Measurements from ENCODE around the gene TRAF5.
A peak's percentile ranks its signal among the peaks of the same experiment; 100 is the strongest.
"Not testable (repeated sequence)": the region's sequence is repeated elsewhere in the genome, so short reads cannot be mapped to it uniquely, and the experiment has no call there.

Gene TRAF5

GRCh38 chr1:211386921-211387320 is 60.3 kb downstream of the TRAF5 start:
- Mint-ChIP-seq H3K27ac (no peak overlapping the region), H3K9me3 (no peaks in the 10 kb centered on the region), H3K27me3 (ENCODE audit: low read depth) (no peaks in the 10 kb centered on the region), H3K4me3 (no peak overlapping the region), H3K36me3 (ENCODE audit: low read depth) (peaks cover 7% of the 10 kb centered on the region), H3K4me1 (ENCODE audit: low read depth) (peaks cover 14% of the 10 kb centered on the region)
- no peak for DNase-seq (ENCODE audit: low spot score)

GRCh38 chr1:211390829-211391228 is 64.2 kb downstream of the TRAF5 start:
- not testable (repeated sequence) for H3K4me1 Mint-ChIP-seq (ENCODE audit: low read depth)

GRCh38 chr1:211393203-211393602 is 66.6 kb downstream of the TRAF5 start:
- H3K27ac Mint-ChIP-seq, result no peak overlapping the region
- peaks cover 11% of the 10 kb centered on the region for H3K36me3 Mint-ChIP-seq (ENCODE audit: low read depth)
- no peak for DNase-seq (ENCODE audit: low spot score)
- no peak overlapping the region for H3K4me3 Mint-ChIP-seq
- no peaks in the 10 kb centered on the region for H3K27me3 Mint-ChIP-seq (ENCODE audit: low read depth)
- no peaks in the 10 kb centered on the region for H3K4me1 Mint-ChIP-seq (ENCODE audit: low read depth)
- H3K9me3 Mint-ChIP-seq, result no peaks in the 10 kb centered on the region

More at GRCh38 chr1:211390829-211391228, 64.2 kb downstream of the TRAF5 start:
- H3K27me3 Mint-ChIP-seq (ENCODE audit: low read depth); H3K9me3 Mint-ChIP-seq; H3K4me3 Mint-ChIP-seq; DNase-seq (ENCODE audit: low spot score); H3K27ac Mint-ChIP-seq; H3K36me3 Mint-ChIP-seq (ENCODE audit: low read depth): not testable (repeated sequence)

GRCh38 chr1:211398266-211398930 is 71.8 kb downstream of the TRAF5 start:
- not testable (repeated sequence) for H3K4me3 Mint-ChIP-seq; H3K27ac Mint-ChIP-seq; H3K9me3 Mint-ChIP-seq; DNase-seq (ENCODE audit: low spot score); H3K4me1 Mint-ChIP-seq (ENCODE audit: low read depth); H3K27me3 Mint-ChIP-seq (ENCODE audit: low read depth)
- peaks cover 26% of the 10 kb centered on the region for H3K36me3 Mint-ChIP-seq (ENCODE audit: low read depth)

- H3K36me3 Mint-ChIP-seq (ENCODE audit: low read depth), result peaks cover 31% of the 10 kb centered on the region
- DNase-seq (ENCODE audit: low spot score); H3K4me3 Mint-ChIP-seq; H3K27ac Mint-ChIP-seq; H3K4me1 Mint-ChIP-seq (ENCODE audit: low read depth); H3K27me3 Mint-ChIP-seq (ENCODE audit: low read depth); H3K9me3 Mint-ChIP-seq: not testable (repeated sequence)
Measured at GRCh38 chr1:211399851-211400393, 73.3 kb downstream of the TRAF5 start.

- not testable (repeated sequence) for DNase-seq (ENCODE audit: low spot score); H3K27me3 Mint-ChIP-seq (ENCODE audit: low read depth); H3K4me3 Mint-ChIP-seq; H3K27ac Mint-ChIP-seq; H3K4me1 Mint-ChIP-seq (ENCODE audit: low read depth)
- H3K36me3 Mint-ChIP-seq (ENCODE audit: low read depth), result peaks cover 41% of the 10 kb centered on the region
- peaks cover 21% of the 10 kb centered on the region for H3K9me3 Mint-ChIP-seq
Measured at GRCh38 chr1:211401751-211402150, 75.1 kb downstream of the TRAF5 start.

GRCh38 chr1:211406086-211406485 is 79.5 kb downstream of the TRAF5 start:
- not testable (repeated sequence) for H3K4me3 Mint-ChIP-seq; H3K27me3 Mint-ChIP-seq (ENCODE audit: low read depth); H3K27ac Mint-ChIP-seq; H3K4me1 Mint-ChIP-seq (ENCODE audit: low read depth); DNase-seq (ENCODE audit: low spot score)
- peaks cover 36% of the 10 kb centered on the region for H3K9me3 Mint-ChIP-seq
- peaks cover 48% of the 10 kb centered on the region for H3K36me3 Mint-ChIP-seq (ENCODE audit: low read depth)

- H3K36me3 Mint-ChIP-seq (ENCODE audit: low read depth), result peaks cover 41% of the 10 kb centered on the region
- H3K4me1 Mint-ChIP-seq (ENCODE audit: low read depth); H3K27me3 Mint-ChIP-seq (ENCODE audit: low read depth); DNase-seq (ENCODE audit: low spot score); H3K4me3 Mint-ChIP-seq: not testable (repeated sequence)
- peak overlapping the region; percentile 49 for H3K27ac Mint-ChIP-seq
- peaks cover 35% of the 10 kb centered on the region for H3K9me3 Mint-ChIP-seq
Measured at GRCh38 chr1:211407749-211408148, 81.1 kb downstream of the TRAF5 start.

GRCh38 chr1:211411639-211412038 is 85.0 kb downstream of the TRAF5 start:
- peaks cover 16% of the 10 kb centered on the region for H3K36me3 Mint-ChIP-seq (ENCODE audit: low read depth)
- no peak overlapping the region for H3K27ac Mint-ChIP-seq
- peaks cover 15% of the 10 kb centered on the region for H3K9me3 Mint-ChIP-seq
- H3K4me1 Mint-ChIP-seq (ENCODE audit: low read depth), result peaks cover 15% of the 10 kb centered on the region
- peaks cover 4% of the 10 kb centered on the region for H3K27me3 Mint-ChIP-seq (ENCODE audit: low read depth)
- H3K4me3 Mint-ChIP-seq, result no peak overlapping the region
- DNase-seq (ENCODE audit: low spot score), result no peak

GRCh38 chr1:211415700-211416099 is 89.1 kb downstream of the TRAF5 start:
- peaks cover 4% of the 10 kb centered on the region for H3K27me3 Mint-ChIP-seq (ENCODE audit: low read depth)
- H3K36me3 Mint-ChIP-seq (ENCODE audit: low read depth), result no peaks in the 10 kb centered on the region
- peaks cover 30% of the 10 kb centered on the region for H3K4me1 Mint-ChIP-seq (ENCODE audit: low read depth)
- H3K9me3 Mint-ChIP-seq, result no peaks in the 10 kb centered on the region
- peak overlapping the region; percentile 56 for H3K27ac Mint-ChIP-seq
- peak overlapping the region; percentile 65 for H3K4me3 Mint-ChIP-seq
- no peak for DNase-seq (ENCODE audit: low spot score)

- DNase-seq (ENCODE audit: low spot score), result peak; percentile 30
- peak overlapping the region; percentile 56 for H3K27ac Mint-ChIP-seq
Measured at GRCh38 chr1:211416246-211416627, 89.6 kb downstream of the TRAF5 start.

GRCh38 chr1:211416628-211417323 is 90.1 kb downstream of the TRAF5 start:
- DNase-seq (ENCODE audit: low spot score), result peak; percentile 62
- Mint-ChIP-seq H3K27ac (peak overlapping the region; percentile 76), H3K4me3 (peak overlapping the region; percentile 71), H3K4me1 (ENCODE audit: low read depth) (peaks cover 31% of the 10 kb centered on the region)
- H3K27me3 Mint-ChIP-seq (ENCODE audit: low read depth); H3K36me3 Mint-ChIP-seq (ENCODE audit: low read depth); H3K9me3 Mint-ChIP-seq: not testable (repeated sequence)

More at GRCh38 chr1:211416246-211416627, 89.6 kb downstream of the TRAF5 start:
- Mint-ChIP-seq H3K4me1 (ENCODE audit: low read depth) (peaks cover 30% of the 10 kb centered on the region), H3K4me3 (peak overlapping the region; percentile 65)
- H3K9me3 Mint-ChIP-seq; H3K36me3 Mint-ChIP-seq (ENCODE audit: low read depth); H3K27me3 Mint-ChIP-seq (ENCODE audit: low read depth): not testable (repeated sequence)

- Mint-ChIP-seq H3K27ac (peak overlapping the region; percentile 3), H3K36me3 (ENCODE audit: low read depth) (no peaks in the 10 kb centered on the region), H3K27me3 (ENCODE audit: low read depth) (no peaks in the 10 kb centered on the region), H3K9me3 (no peaks in the 10 kb centered on the region), H3K4me3 (no peak overlapping the region), H3K4me1 (ENCODE audit: low read depth) (peaks cover 31% of the 10 kb centered on the region)
- DNase-seq (ENCODE audit: low spot score), result peak; percentile 41
Measured at GRCh38 chr1:211420389-211420788, 93.8 kb downstream of the TRAF5 start.

- Mint-ChIP-seq H3K4me3 (no peak overlapping the region), H3K27me3 (ENCODE audit: low read depth) (no peaks in the 10 kb centered on the region), H3K27ac (peak overlapping the region; percentile 3), H3K9me3 (no peaks in the 10 kb centered on the region), H3K36me3 (ENCODE audit: low read depth) (no peaks in the 10 kb centered on the region), H3K4me1 (ENCODE audit: low read depth) (peaks cover 27% of the 10 kb centered on the region)
- DNase-seq (ENCODE audit: low spot score), result no peak
Measured at GRCh38 chr1:211420845-211421454, 94.3 kb downstream of the TRAF5 start.

Measured in T-helper 2 cell treated with Interferon-gamma antibody and Interleukin-4, amounts not matched to agents 5 μg/mL and 100 μg/mL, for 36 hours (primary cell).